NCI-H2171 (cell line): Measurements from ENCODE around the gene ACSBG1.

Experiments used
- DNase-seq: peaks from one replicate; lab custom pipeline; 2025; lab: John Stamatoyannopoulos, UW

ACSBG1 gene

GRCh38 chr15:78201281-78202190 is 32.8 kb downstream of the ACSBG1 start:
- DNase-seq: no peak

- DNase-seq: no peak
Observed at GRCh38 chr15:78200276-78200930, 34.0 kb downstream of the ACSBG1 start.

GRCh38 chr15:78197632-78198031 is 36.7 kb downstream of the ACSBG1 start:
- DNase-seq: no peak

GRCh38 chr15:78195735-78196201 is 38.6 kb downstream of the ACSBG1 start:
- no peak for DNase-seq

- no peak for DNase-seq
Observed at GRCh38 chr15:78194568-78194925, 39.8 kb downstream of the ACSBG1 start.

GRCh38 chr15:78193731-78194567 is 40.4 kb downstream of the ACSBG1 start:
- no peak for DNase-seq

GRCh38 chr15:78192826-78193594 is 41.4 kb downstream of the ACSBG1 start:
- no peak for DNase-seq

GRCh38 chr15:78182821-78183220 is 51.5 kb downstream of the ACSBG1 start:
- no peak for DNase-seq

- no peak for DNase-seq
Observed at GRCh38 chr15:78182336-78182700, 52.0 kb downstream of the ACSBG1 start.

GRCh38 chr15:78179906-78180305 is 54.5 kb downstream of the ACSBG1 start:
- no peak for DNase-seq

- no peak for DNase-seq
Observed at GRCh38 chr15:78179286-78179840, 55.0 kb downstream of the ACSBG1 start.

- no peak for DNase-seq
Observed at GRCh38 chr15:78178064-78178463, 56.3 kb downstream of the ACSBG1 start.

GRCh38 chr15:78177447-78177873 is 56.9 kb downstream of the ACSBG1 start:
- DNase-seq: no peak

- no peak for DNase-seq
Observed at GRCh38 chr15:78175330-78175729, 59.0 kb downstream of the ACSBG1 start.

- DNase-seq: no peak
Observed at GRCh38 chr15:78174401-78174800, 60.0 kb downstream of the ACSBG1 start.

GRCh38 chr15:78171864-78172472 is 62.4 kb downstream of the ACSBG1 start:
- DNase-seq: no peak

GRCh38 chr15:78170848-78171773 is 63.3 kb downstream of the ACSBG1 start:
- DNase-seq: no peak

GRCh38 chr15:78168608-78169007 is 65.8 kb downstream of the ACSBG1 start:
- DNase-seq: no peak

GRCh38 chr15:78167227-78167888 is 67.0 kb downstream of the ACSBG1 start:
- DNase-seq: no peak
